ENCODE data around the gene PIGBOS1. TPM values are rescaled to one million over a fixed set of nuclear protein-coding genes. Genes with fewer than 3 reads are reported as not detected.

The PIGBOS1 gene
- polyA plus RNA-seq, 1 experiment, result 12.2 TPM

DNA sequence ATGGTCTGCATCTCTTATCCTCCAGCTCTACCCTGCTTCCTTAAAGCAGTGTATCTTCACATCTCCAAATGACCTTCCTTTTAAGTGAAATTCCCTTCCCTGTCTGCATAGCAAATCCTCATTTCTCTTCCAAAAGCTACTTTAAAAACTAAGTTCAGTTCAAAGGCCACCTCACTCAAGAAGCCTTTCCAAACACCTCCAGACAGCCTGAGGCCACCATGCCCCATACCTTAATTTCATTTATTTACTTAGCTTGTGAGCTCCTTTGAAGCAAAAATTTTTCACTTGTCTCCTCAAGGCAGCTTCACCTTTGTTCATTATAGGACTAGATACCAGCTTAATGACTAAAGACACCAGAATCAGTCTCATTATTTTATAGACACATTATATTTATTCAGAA lies 39.5 kb upstream of the PIGBOS1 start:
- CTCF ChIA-PET, result interaction anchor here (1.0 to 1.3 kb wide), 3 partner anchors 9 to 81 kb away, joined by 3 to 4 read pairs (median 3); no protein-coding TSS in a partner anchor
- no peaks in the 10 kb centered on the region for H3K36me3 ChIP-seq (ENCODE audit: control insufficient read depth, insufficient read depth, low read length)
- H3K4me3 ChIP-seq (ENCODE audit: low read depth, low read length), result no peak overlapping the region
- POLR2A ChIA-PET, result no interaction called here
- H3K27me3 ChIP-seq (ENCODE audit: control insufficient read depth, insufficient read depth, low read length), result no peaks in the 10 kb centered on the region
- DNase-seq (ENCODE audit: low read depth), result no peak
- TF ChIP-seq, protein P1, sequence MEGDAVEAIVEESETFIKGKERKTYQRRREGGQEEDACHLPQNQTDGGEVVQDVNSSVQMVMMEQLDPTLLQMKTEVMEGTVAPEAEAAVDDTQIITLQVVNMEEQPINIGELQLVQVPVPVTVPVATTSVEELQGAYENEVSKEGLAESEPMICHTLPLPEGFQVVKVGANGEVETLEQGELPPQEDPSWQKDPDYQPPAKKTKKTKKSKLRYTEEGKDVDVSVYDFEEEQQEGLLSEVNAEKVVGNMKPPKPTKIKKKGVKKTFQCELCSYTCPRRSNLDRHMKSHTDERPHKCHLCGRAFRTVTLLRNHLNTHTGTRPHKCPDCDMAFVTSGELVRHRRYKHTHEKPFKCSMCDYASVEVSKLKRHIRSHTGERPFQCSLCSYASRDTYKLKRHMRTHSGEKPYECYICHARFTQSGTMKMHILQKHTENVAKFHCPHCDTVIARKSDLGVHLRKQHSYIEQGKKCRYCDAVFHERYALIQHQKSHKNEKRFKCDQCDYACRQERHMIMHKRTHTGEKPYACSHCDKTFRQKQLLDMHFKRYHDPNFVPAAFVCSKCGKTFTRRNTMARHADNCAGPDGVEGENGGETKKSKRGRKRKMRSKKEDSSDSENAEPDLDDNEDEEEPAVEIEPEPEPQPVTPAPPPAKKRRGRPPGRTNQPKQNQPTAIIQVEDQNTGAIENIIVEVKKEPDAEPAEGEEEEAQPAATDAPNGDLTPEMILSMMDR (IDR thresholded peaks at IDR 0.05; ENCODE audit: insufficient read depth, low read depth, low read length), result no peak

GRCh38 chr15:55357774-55358173 lies 38.9 kb upstream of the PIGBOS1 start:
- POLR2A ChIA-PET, result no interaction called here
- peak; percentile 23 for DNase-seq (ENCODE audit: low read depth)

DNA sequence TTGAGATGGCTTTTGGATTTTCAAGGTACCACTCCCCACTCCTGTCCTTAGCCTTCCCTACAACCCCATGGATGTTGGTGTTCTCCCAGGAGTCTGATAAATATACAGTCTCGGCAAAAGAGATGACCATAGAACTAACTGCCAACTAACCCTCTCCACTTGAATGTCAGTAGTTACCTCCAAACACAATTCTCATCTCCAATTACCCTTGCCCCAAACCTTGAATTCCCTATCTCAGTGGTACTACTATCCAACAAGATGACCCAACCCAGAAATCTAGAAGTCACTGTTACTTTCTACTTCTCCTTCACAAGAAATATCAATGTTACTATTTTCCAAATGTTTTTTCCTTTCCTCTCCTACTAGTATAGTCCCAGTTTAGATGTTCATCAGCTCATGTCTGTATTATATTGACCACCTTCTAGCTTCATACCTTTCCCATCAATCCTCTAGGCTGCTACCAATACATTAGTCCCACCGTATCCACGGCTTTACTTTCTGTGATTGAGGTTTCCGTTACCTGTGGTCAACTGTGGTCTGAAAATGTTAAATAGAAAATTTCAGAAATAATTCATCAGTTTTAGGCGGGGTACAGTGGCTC lies 38.2 kb upstream of the PIGBOS1 start:
- DNase-seq (ENCODE audit: low read depth), result no peak
- no peaks in the 10 kb centered on the region for H3K27me3 ChIP-seq (ENCODE audit: control insufficient read depth, insufficient read depth, low read length)
- ChIA-PET POLR2A (no interaction called here), CTCF (no interaction called here)
- no peaks in the 10 kb centered on the region; the same call in 1 of the 2 replicates for H3K36me3 ChIP-seq (ENCODE audit: control insufficient read depth, insufficient read depth, low read length)
- no peak overlapping the region for H3K4me3 ChIP-seq (ENCODE audit: low read depth, low read length)
- TF ChIP-seq, protein P1 (IDR thresholded peaks at IDR 0.05; ENCODE audit: insufficient read depth, low read depth, low read length), result no peak

More at GRCh38 chr15:55357774-55358173, 38.9 kb upstream of the PIGBOS1 start:
- H3K4me3 ChIP-seq (ENCODE audit: low read depth, low read length), result no peak overlapping the region
- no peaks in the 10 kb centered on the region for H3K27me3 ChIP-seq (ENCODE audit: control insufficient read depth, insufficient read depth, low read length)
- no peaks in the 10 kb centered on the region; the same call in 1 of the 2 replicates for H3K36me3 ChIP-seq (ENCODE audit: control insufficient read depth, insufficient read depth, low read length)
- CTCF ChIA-PET, result interaction anchor here (1.0 to 1.3 kb wide), 2 partner anchors 9 to 78 kb away, joined by 3 to 4 read pairs; no protein-coding TSS in a partner anchor
- TF ChIP-seq, protein P1 (IDR thresholded peaks at IDR 0.05; ENCODE audit: insufficient read depth, low read depth, low read length), result no peak

GRCh38 chr15:55353025-55353424 lies 34.1 kb upstream of the PIGBOS1 start:
- TF ChIP-seq, protein P1 (IDR thresholded peaks at IDR 0.05; ENCODE audit: insufficient read depth, low read depth, low read length), result no peak
- H3K27me3 ChIP-seq (ENCODE audit: control insufficient read depth, insufficient read depth, low read length), result no peaks in the 10 kb centered on the region
- ChIA-PET POLR2A (no interaction called here), CTCF (no interaction called here)
- no peaks in the 10 kb centered on the region; the same call in 1 of the 2 replicates for H3K36me3 ChIP-seq (ENCODE audit: control insufficient read depth, insufficient read depth, low read length)
- H3K4me3 ChIP-seq (ENCODE audit: low read depth, low read length), result no peak overlapping the region
- no peak for DNase-seq (ENCODE audit: low read depth)

GRCh38 chr15:55349282-55349681 lies 30.4 kb upstream of the PIGBOS1 start:
- H3K4me3 ChIP-seq (ENCODE audit: low read depth, low read length), result no peak overlapping the region
- TF ChIP-seq, protein P1 (IDR thresholded peaks at IDR 0.05; ENCODE audit: insufficient read depth, low read depth, low read length), result no peak
- no peaks in the 10 kb centered on the region; the same call in 1 of the 2 replicates for H3K36me3 ChIP-seq (ENCODE audit: control insufficient read depth, insufficient read depth, low read length)
- CTCF ChIA-PET, result no interaction called here
- DNase-seq (ENCODE audit: low read depth), result no peak
- no peaks in the 10 kb centered on the region for H3K27me3 ChIP-seq (ENCODE audit: control insufficient read depth, insufficient read depth, low read length)
- POLR2A ChIA-PET, result no interaction called here
